ENCODE measurements around the gene SLC9A9.

DNA sequence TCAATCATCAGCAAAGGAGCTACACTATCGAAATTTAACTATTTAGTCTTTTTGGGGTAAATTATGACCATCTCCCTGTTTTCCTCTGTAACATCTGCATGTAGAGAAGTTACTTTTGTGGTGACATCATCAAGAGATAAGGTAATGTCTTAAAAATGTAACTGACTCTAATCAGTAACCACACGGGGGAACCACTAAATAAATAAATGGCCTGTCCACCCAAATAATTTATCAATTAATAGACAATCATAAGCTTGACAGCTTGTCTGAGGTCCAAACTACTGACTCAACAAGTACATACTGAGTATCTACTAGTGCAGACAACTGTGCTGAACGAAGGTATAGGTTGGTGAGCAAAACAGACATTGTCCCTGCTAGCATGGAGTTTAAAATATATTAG lies 219.3 kb downstream of the SLC9A9 start:
- no peak for TF ChIP-seq POLR2A (IDR thresholded peaks at IDR 0.05; ENCODE audit: low read length)
- TF ChIP-seq GATA1 (IDR thresholded peaks at IDR 0.05; ENCODE audit: low read depth, low read length) = no peak
